Aorta (tissue), 5 donors: ENCODE data around the gene LDAH. TPM values are rescaled to one million over a fixed set of nuclear protein-coding genes. Genes with fewer than 3 reads are reported as not detected.

Source experiments
- ATAC-seq: fragments of 200-7000 bp; cut with Tn5 transposase; one replicate; pipeline ENCODE4 v1.9.1; 2022; ENCODE audit warnings: moderate library complexity; ENCODE audit not compliant: low FRiP score
- DNase-seq, 2 donors: peaks; one replicate each; pipeline ENCODE4 v3.0.0-alpha.2; 2020
- H3K27ac ChIP-seq, 2 donors: one replicate each; pipeline ENCODE4 v1.5.1; 2013; ENCODE audit warnings: low read length in 2 of 2, mild to moderate bottlenecking in 2 of 2, moderate library complexity in 2 of 2, control low read depth in 1 of 2, inconsistent platforms in 1 of 2, low read depth in 1 of 2
- H3K27me3 ChIP-seq, 2 donors: one replicate each; pipeline ENCODE4 v1.6.1; 2013; ENCODE audit warnings: control low read depth in 1 of 2, low read length in 1 of 2, mild to moderate bottlenecking in 1 of 2, moderate library complexity in 1 of 2; ENCODE audit not compliant: insufficient read depth in 2 of 2, control insufficient read depth in 1 of 2
- H3K36me3 ChIP-seq, 2 donors: one replicate each; pipeline ENCODE4 v1.6.1; 2013; ENCODE audit warnings: control low read depth in 1 of 2, low read length in 1 of 2, mild to moderate bottlenecking in 1 of 2; ENCODE audit not compliant: insufficient read depth in 2 of 2, control insufficient read depth in 1 of 2
- H3K4me1 ChIP-seq, 2 donors: one replicate each; pipeline ENCODE4 v1.6.1; 2013; ENCODE audit warnings: low read length in 2 of 2, control low read depth in 1 of 2, mild to moderate bottlenecking in 1 of 2, moderate library complexity in 1 of 2; ENCODE audit not compliant: insufficient read depth in 2 of 2, control insufficient read depth in 1 of 2
- H3K4me3 ChIP-seq, 2 donors: one replicate each; pipeline ENCODE4 v1.5.1; 2013; ENCODE audit warnings: low read length in 2 of 2, control low read depth in 1 of 2, mild to moderate bottlenecking in 1 of 2
- H3K9me3 ChIP-seq: one replicate; pipeline ENCODE4 v1.6.1; 2013; ENCODE audit warnings: mild to moderate bottlenecking, low read length; ENCODE audit not compliant: control insufficient read depth
- WGBS, 2 donors: extraction: QIAGEN DNeasy Blood & Tissue Kit; methylation state at CpG; one replicate each; pipeline ENCODE4 v1.1.7; 2013; 5-methylcytosine and 5-hydroxymethylcytosine counted together
- intact Hi-C, 2 donors: fragments of 100-400 bp; cut with DNase I; formaldehyde crosslinking; loops; one replicate each; pipeline versions ENCODE4 v1.14.2 to v1.15.0; 2022
- polyA plus RNA-seq, 2 donors: library from polyadenylated mRNA; stranded (reverse); fragments of 200-250 nt; gene quantifications; one replicate each; pipeline ENCODE4 v1.2.3, GENCODE V29; 2013
- total RNA-seq, 2 donors: library from RNA; stranded (reverse); fragmentation: NEBNext Ultra II Directional; extraction: Animal tissue kit (Norgen Biotek cat#: 25700); gene quantifications; one replicate each; pipeline ENCODE4 v1.2.1, GENCODE V29; 2021
- donor health status: healthy with polysubstance abuse.
- donor health status: Bipolar disorder and iron deficiency.
- donor health status: DM: no; HTN: no; CAD: no.
- donor health status: DM: no; HTN: no; CAD: no.
- donor health status: DM: yes; HTN: yes; CAD: no.

Gene LDAH
- total and polyA plus RNA-seq, 4 donors: 6.5 to 18.3 (median 10.3) TPM

DNA sequence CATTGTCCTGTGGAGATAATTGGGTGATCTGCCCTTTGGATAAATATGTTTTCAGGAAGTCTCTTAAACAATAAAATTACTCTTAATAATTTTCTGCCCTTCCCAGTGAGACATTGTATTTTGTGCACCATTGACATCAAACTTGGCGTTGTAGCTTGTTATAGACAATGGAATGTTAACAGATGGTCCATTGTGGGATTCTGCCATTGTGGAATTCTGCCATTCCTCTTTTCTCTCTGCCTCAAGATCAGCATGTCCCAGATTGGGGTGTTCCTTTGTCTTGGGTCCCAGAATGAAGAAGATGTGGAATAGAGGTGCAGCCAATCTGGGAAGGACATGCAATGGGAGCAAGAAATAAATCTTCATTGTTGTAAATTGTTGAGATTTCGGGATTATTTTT lies 15.1 kb upstream of the LDAH start:
- no peaks in the 10 kb centered on the region for H3K9me3 ChIP-seq
- no peak for ATAC-seq
- no peak for DNase-seq
- no peak overlapping the region for H3K4me3 ChIP-seq
- no peak overlapping the region for H3K27ac ChIP-seq
- no peaks in the 10 kb centered on the region for H3K36me3 ChIP-seq
- intact Hi-C loops: no loop called here
- no peaks in the 10 kb centered on the region for H3K4me1 ChIP-seq
- WGBS, 2 donors: 89 to 91% methylated on average over 2 of the region's 2 CpGs
- H3K27me3 ChIP-seq: no peaks in the 10 kb centered on the region

DNA sequence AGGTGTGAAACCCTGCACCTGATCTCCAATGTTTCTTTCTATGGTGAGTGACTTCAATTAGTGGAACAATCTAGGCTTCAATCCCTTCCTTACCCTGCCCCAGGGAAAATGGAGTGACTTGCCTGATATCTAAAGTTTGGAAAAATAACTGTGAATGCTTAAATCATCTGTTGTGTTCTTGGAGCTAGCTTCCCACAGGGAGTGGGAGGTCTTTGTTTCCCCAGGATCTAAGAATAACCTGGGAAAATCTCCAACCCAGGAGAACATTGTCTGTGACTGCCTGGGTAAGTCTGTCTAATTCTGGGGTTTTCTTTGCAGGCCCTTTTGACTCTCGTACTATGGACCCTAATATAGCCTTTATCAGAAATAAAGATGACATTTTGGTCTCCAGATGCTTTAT lies 13.6 kb upstream of the LDAH start:
- H3K4me3 ChIP-seq: no peak overlapping the region
- no peaks in the 10 kb centered on the region for H3K9me3 ChIP-seq
- ATAC-seq (no peak), DNase-seq (no peak)
- H3K4me1 ChIP-seq: no peaks in the 10 kb centered on the region
- 17 to 20% methylated on average over 1 of the region's 1 CpG for WGBS, 2 donors
- intact Hi-C loops: no loop called here
- no peaks in the 10 kb centered on the region for H3K36me3 ChIP-seq
- H3K27ac ChIP-seq: no peak overlapping the region
- H3K27me3 ChIP-seq: no peaks in the 10 kb centered on the region

DNA sequence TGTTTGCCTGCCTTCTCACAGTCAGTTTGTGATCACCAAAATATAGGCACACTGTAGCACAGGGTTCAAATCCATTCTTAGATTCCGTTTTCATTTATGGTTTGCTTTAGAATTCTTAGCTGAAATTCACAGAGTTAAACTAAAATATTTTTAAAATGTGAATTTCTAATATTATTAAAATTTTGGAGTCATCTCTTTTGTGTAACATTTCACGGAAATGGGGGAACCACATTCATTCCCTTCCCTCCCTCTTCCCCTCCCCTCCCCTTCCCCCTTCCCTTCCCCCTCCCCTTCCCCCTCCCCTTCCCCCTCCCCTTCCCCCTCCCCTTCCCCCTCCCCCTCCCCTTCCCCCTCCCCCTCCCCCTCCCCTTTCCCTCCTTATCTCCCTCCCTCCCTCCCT lies 11.4 kb upstream of the LDAH start:
- Histone ChIP-seq H3K9me3 (no peaks in the 10 kb centered on the region), H3K4me3 (no peak overlapping the region), H3K27me3 (no peaks in the 10 kb centered on the region), H3K36me3 (no peaks in the 10 kb centered on the region), H3K27ac (no peak overlapping the region), H3K4me1 (no peaks in the 10 kb centered on the region)
- intact Hi-C loops: no loop called here
- ATAC-seq (no peak), DNase-seq (no peak)
- 83 to 88% methylated on average over 2 of the region's 2 CpGs for WGBS, 2 donors

DNA sequence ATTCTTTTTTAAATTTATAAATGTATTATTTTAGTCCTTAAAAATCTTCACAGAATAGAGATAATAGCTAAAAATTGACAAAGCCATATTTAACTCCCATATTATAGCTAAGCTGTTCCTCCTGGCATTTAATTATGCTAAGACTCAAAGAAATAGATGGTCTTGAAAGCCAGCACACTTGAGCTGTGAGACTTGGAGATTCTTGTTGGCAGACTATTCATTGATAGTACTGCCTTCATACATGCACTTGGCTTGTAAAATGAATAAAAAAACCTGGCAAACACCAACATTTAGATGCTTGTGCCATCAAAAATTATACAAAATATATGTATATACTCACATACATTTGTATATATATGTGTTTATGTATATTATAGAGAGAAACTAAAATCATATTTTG lies 9.7 kb upstream of the LDAH start:
- no peaks in the 10 kb centered on the region for H3K9me3 ChIP-seq
- no peak overlapping the region for H3K27ac ChIP-seq
- ATAC-seq (no peak), DNase-seq (no peak)
- no peaks in the 10 kb centered on the region for H3K27me3 ChIP-seq
- no peaks in the 10 kb centered on the region for H3K36me3 ChIP-seq
- no peaks in the 10 kb centered on the region for H3K4me1 ChIP-seq
- no peak overlapping the region for H3K4me3 ChIP-seq
- intact Hi-C loops: no loop called here

DNA sequence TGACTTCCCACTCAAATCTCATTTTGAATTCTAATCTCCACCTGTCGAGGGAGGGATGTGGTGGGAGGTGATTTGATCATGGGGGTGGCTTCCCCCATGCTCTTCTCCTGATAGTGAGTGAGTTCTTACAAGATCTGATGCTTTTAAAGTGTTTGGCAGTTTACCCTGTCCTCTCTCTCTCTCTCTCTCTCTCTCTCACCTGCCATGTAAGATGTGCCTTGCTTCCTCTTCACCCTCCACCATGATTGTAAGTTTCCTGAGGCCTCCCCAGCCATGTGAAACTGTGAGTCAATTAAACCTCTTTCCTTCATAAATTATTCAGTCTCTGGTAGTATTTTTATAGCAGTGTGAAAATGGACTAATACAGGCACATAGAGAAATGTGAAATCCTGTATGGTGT lies 7.0 kb upstream of the LDAH start:
- ATAC-seq: no peak
- H3K27ac ChIP-seq: no peak overlapping the region

DNA sequence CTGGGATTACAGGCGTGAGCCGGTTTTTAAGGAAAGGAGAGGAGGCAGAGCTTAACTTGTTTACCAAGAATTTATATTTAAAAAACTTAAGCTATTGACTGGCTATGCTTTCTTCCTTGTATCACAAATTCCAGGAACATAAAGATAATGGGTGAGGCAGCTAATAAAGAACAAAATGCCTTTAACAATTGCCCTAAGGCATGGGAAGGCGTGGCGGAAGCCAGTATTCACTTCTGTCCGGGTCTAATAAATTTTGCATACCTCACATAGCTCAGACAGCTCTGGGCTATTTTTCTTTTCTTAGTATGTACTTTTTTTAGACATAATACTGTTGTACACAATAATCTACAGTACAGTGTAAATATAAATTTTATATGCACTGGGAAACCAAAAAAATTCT lies 1.0 kb upstream of the LDAH start:
- no peak for DNase-seq
- no peak for ATAC-seq
- intact Hi-C loops: loop anchor here in 1 of 2 donors (5.0 to 10.0 kb wide), 3 partner anchors 37 to 147 kb away; no protein-coding TSS in a partner anchor
- Histone ChIP-seq H3K9me3 (no peaks in the 10 kb centered on the region), H3K27ac (no peak overlapping the region), H3K4me3 (no peak overlapping the region), H3K27me3 (no peaks in the 10 kb centered on the region), H3K4me1 (peaks cover 0 to 2% of the 10 kb centered on the region in 2 donors), H3K36me3 (no peaks in the 10 kb centered on the region)
- WGBS, 2 donors: 54 to 58% methylated on average over 5 of the region's 5 CpGs

More for the DNA sequence above, 7.0 kb upstream of the LDAH start:
- H3K36me3 ChIP-seq: no peaks in the 10 kb centered on the region
- WGBS, 2 donors: 19 to 26% methylated on average over 1 of the region's 1 CpG
- DNase-seq: no peak
- H3K27me3 ChIP-seq: no peaks in the 10 kb centered on the region
- intact Hi-C loops: loop anchor here in 1 of 2 donors (10.0 kb wide), 1 partner anchor 135 kb away; no protein-coding TSS in a partner anchor
- no peak overlapping the region for H3K4me3 ChIP-seq
- H3K9me3 ChIP-seq: no peaks in the 10 kb centered on the region
- H3K4me1 ChIP-seq: no peaks in the 10 kb centered on the region

DNA sequence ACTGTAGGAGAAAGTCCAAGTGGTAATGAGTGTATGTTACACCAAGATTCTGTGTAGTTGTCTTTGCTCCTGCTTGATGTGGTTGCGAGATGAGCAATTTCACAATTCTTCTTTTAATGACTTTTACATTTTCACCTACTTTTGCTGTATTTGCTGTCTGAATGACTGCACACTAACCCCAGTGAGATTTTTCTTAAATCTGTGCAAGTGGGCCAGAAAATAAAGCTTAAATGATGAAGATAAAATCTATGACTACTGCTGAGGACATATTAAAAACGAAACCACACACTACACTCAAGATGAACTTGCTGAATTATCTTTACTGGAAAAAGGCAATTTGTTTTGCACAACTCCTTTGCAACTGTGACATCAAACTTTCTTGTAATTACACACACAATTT lies 4.1 kb downstream of the LDAH start:
- Histone ChIP-seq H3K36me3 (no peaks in the 10 kb centered on the region), H3K27ac (no peak overlapping the region), H3K9me3 (no peaks in the 10 kb centered on the region), H3K4me3 (no peak overlapping the region), H3K27me3 (no peaks in the 10 kb centered on the region), H3K4me1 (peaks cover 0 to under 1% of the 10 kb centered on the region in 2 donors)
- ATAC-seq (no peak), DNase-seq (no peak)
- intact Hi-C loops: no loop called here
- WGBS, 2 donors: 88 to 94% methylated on average over 2 of the region's 2 CpGs

DNA sequence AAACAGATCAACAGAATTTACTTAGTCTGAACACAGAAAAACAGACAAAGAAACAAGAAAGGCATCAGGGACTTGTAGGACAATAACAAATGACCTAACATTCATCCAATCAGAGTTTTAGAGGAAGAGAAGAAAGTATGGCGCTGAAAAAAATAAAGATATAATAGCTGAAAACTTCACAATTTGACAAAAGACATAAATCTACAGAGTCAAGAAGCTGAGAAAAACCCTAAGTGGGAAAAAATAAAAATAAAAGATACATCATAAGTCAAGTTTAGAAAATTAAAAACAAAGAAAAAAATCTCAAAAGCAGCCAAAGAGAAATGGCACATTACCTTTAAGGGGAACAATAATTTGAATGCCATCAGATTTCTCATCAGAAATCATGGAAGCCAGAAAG lies 7.7 kb downstream of the LDAH start:
- H3K9me3 ChIP-seq: no peaks in the 10 kb centered on the region
- H3K27ac ChIP-seq: no peak overlapping the region
- H3K27me3 ChIP-seq: no peaks in the 10 kb centered on the region
- ATAC-seq (no peak), DNase-seq (no peak)
- 98 to 100% methylated on average over 1 of the region's 1 CpG for WGBS, 2 donors
- no peak overlapping the region for H3K4me3 ChIP-seq
- no peaks in the 10 kb centered on the region for H3K4me1 ChIP-seq
- intact Hi-C loops: no loop called here
- no peaks in the 10 kb centered on the region for H3K36me3 ChIP-seq

DNA sequence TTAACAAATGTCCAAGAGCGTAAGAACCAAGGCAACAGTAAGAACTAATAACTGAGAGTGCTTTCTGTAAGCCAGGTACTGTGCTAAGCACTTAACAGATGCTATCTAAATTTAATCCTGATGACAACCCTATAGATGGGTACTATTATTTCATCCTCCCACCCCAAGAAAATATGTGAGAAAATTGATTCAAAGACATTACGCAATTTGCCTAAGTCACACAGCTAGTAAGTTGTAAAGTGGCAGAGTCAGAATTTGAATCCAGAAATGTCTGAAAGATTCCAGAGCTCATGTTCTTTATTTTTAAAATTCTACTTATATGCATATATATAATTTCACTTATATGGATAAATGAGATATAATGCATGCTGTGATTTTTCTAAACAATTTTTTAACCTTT lies 10.1 kb downstream of the LDAH start:
- Histone ChIP-seq H3K36me3 (no peaks in the 10 kb centered on the region), H3K27ac (no peak overlapping the region), H3K4me3 (no peak overlapping the region), H3K9me3 (no peaks in the 10 kb centered on the region), H3K27me3 (no peaks in the 10 kb centered on the region), H3K4me1 (no peaks in the 10 kb centered on the region)
- intact Hi-C loops: no loop called here
- WGBS, 2 donors: 76 to 85% methylated on average over 2 of the region's 2 CpGs
- DNase-seq: no peak
- ATAC-seq: no peak
